Calu3 (cell line): ENCODE data around the gene TANGO6. TPM values are rescaled to one million over a fixed set of nuclear protein-coding genes. Genes with fewer than 3 reads are reported as not detected.

ENCODE experiments used
- BruUV-seq: library from RNA; stranded (reverse); fragments of 400-500 nt; replicated peaks from 2 replicates; lab custom pipeline; 2021; lab: Mats Ljungman, UMichigan
- CTCF ChIA-PET: fragments of 300-600 bp; sonication (Branson Sonifier 250); formaldehyde crosslinking; loops from one replicate; lab custom pipeline; 2022; ENCODE audit warnings: antibody characterized with exemption; lab: Charles Lee
- DNase-seq: peaks from one replicate; pipeline ENCODE4 v3.0.0; 2022
- H3K27ac Mint-ChIP-seq: one replicate; pipeline ENCODE4 v1.8.0; 2022; ENCODE audit warnings: mixed read lengths; ENCODE audit not compliant: unreplicated experiment
- H3K27me3 Mint-ChIP-seq: one replicate; pipeline ENCODE4 v1.8.0; 2022; ENCODE audit warnings: mixed read lengths; ENCODE audit not compliant: unreplicated experiment
- H3K36me3 Mint-ChIP-seq: one replicate; pipeline ENCODE4 v1.8.0; 2022; ENCODE audit warnings: mild to moderate bottlenecking, moderate library complexity, mixed read lengths; ENCODE audit not compliant: insufficient read depth, unreplicated experiment
- H3K4me1 Mint-ChIP-seq: one replicate; pipeline ENCODE4 v1.8.0; 2022; ENCODE audit warnings: mild to moderate bottlenecking, low read depth, mixed read lengths; ENCODE audit not compliant: unreplicated experiment
- H3K4me3 Mint-ChIP-seq: one replicate; pipeline ENCODE4 v1.8.0; 2022; ENCODE audit warnings: mild to moderate bottlenecking, low read depth, moderate library complexity, mixed read lengths; ENCODE audit not compliant: unreplicated experiment
- H3K9me3 Mint-ChIP-seq: one replicate; pipeline ENCODE4 v1.8.0; 2022; ENCODE audit warnings: low read depth, mixed read lengths; ENCODE audit not compliant: unreplicated experiment
- intact Hi-C: fragments of 100-400 bp; cut with micrococcal nuclease; formaldehyde crosslinking; loops from one replicate; pipeline ENCODE4 v1.10.0; 2022; ENCODE audit not compliant: unreplicated experiment
- total RNA-seq: library from RNA; stranded (reverse); gene quantifications from 2 replicates; pipeline ENCODE4 v1.2.3, GENCODE V29; 2022
- TF ChIP-seq, protein P1 (sequence below): fragments of 200-600 bp; IDR thresholded peaks from one replicate; pipeline ENCODE4 v1.8.0; 2022; ENCODE audit warnings: antibody characterized with exemption; ENCODE audit not compliant: unreplicated experiment

The TANGO6 gene
- total RNA-seq, 1 experiment from 2014 or later: 18.0 TPM

DNA sequence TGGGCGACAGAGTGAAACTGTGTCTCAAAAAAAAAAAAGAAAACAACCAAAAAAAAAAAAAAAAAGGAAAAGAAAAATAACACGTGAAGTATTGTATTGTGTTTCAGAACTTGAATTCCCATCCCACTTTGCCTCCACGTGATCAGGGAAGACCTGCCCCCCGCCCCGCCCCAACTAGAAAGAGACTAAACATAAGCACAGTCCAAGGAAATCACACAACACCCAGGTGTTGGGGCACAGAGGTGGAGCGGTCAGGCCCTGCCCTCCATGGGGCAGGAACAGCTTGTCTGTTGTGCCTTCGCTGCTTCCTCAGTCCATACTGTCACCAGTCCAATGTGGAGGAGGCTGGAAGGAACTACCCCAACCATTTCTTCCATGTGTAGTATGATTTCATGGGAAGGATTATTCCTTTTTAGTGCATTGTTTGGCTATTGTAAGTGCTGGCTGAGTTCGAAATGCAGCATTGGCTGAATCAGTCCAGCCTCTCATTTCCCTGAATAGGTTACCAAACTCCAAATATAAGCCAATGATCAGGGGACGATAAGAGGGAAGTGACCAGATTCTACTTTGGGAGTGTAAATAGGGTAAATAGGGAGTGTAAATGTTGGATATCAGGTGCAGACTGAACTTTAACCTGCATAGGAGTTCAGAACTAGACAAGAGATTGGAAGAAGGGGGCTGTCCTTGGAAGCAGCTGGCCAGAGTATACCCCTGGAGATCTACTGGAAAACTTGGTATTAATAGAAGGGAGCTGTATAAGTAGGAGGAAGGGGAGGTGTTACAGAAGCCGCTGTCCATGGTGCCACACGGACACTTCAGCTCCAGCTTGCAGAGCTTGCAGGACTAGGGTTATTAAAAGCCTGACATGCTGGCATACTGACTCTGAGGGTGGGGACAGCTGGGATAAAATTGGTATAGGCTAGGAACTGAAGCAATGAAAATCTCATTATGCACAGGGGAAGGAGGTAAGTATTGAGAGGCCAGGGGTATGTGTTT, 50.7 kb downstream of the TANGO6 start:
- no peak for DNase-seq
- Mint-ChIP-seq H3K27me3 (no peaks in the 10 kb centered on the region), H3K27ac (no peak overlapping the region), H3K9me3 (no peaks in the 10 kb centered on the region), H3K36me3 (no peaks in the 10 kb centered on the region), H3K4me3 (no peak overlapping the region), H3K4me1 (no peaks in the 10 kb centered on the region)
- no TSS peak for BruUV-seq
- intact Hi-C loops: no loop called here
- TF ChIP-seq, protein P1, sequence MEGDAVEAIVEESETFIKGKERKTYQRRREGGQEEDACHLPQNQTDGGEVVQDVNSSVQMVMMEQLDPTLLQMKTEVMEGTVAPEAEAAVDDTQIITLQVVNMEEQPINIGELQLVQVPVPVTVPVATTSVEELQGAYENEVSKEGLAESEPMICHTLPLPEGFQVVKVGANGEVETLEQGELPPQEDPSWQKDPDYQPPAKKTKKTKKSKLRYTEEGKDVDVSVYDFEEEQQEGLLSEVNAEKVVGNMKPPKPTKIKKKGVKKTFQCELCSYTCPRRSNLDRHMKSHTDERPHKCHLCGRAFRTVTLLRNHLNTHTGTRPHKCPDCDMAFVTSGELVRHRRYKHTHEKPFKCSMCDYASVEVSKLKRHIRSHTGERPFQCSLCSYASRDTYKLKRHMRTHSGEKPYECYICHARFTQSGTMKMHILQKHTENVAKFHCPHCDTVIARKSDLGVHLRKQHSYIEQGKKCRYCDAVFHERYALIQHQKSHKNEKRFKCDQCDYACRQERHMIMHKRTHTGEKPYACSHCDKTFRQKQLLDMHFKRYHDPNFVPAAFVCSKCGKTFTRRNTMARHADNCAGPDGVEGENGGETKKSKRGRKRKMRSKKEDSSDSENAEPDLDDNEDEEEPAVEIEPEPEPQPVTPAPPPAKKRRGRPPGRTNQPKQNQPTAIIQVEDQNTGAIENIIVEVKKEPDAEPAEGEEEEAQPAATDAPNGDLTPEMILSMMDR: no peak
- CTCF ChIA-PET: interaction anchor here (0.5 kb wide), 1 partner anchor 88 kb away, joined by 3 read pairs; no protein-coding TSS in a partner anchor

DNA sequence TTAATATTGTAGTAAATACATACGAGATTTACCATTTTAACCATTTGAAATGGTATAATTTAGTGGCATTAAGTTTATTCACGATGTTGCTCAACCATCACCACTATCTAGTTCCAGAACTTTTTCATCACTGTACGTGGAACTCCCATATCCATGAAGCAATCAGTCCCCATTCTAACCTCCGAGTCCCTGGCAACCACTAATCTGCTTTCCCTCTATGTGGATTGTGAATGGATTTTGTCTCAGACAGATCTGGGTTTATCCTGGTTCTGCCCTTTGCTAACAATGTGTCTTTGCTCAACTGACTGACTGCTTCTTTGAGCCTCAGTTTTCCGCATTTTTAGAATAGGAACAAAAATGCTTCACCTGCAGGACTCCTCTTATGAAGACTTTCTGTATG, 51.4 kb downstream of the TANGO6 start:
- H3K9me3 Mint-ChIP-seq: no peaks in the 10 kb centered on the region
- no peaks in the 10 kb centered on the region for H3K36me3 Mint-ChIP-seq
- no peak for DNase-seq
- H3K27ac Mint-ChIP-seq: no peak overlapping the region
- H3K27me3 Mint-ChIP-seq: no peaks in the 10 kb centered on the region
- TF ChIP-seq, protein P1: no peak
- intact Hi-C loops: no loop called here
- no peaks in the 10 kb centered on the region for H3K4me1 Mint-ChIP-seq
- H3K4me3 Mint-ChIP-seq: no peak overlapping the region
- no TSS peak for BruUV-seq
- CTCF ChIA-PET: no interaction called here

DNA sequence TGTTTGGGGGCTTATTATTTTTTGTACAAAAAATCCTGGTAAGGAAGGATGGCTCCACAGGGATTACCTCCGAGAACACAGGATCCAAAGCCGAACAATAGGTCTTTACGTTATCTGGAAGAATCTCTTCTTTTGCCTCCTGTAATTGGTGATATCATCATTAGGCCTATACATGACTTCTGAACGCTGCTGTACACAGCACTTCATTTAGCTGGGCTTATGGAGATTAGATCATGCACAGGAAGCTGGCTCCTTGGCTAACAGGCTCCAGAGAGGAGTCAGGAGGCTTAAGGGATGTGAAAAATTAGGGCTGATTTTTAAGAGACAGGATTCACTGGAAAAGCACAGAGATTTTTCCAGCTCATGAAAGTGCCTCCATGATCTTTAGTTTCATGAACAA, 54.7 kb downstream of the TANGO6 start:
- BruUV-seq: no TSS peak
- no peaks in the 10 kb centered on the region for H3K27me3 Mint-ChIP-seq
- DNase-seq: no peak
- no peaks in the 10 kb centered on the region for H3K36me3 Mint-ChIP-seq
- intact Hi-C loops: no loop called here
- TF ChIP-seq, protein P1: no peak
- no peaks in the 10 kb centered on the region for H3K9me3 Mint-ChIP-seq
- no peak overlapping the region for H3K4me3 Mint-ChIP-seq
- H3K27ac Mint-ChIP-seq: no peak overlapping the region
- CTCF ChIA-PET: no interaction called here
- H3K4me1 Mint-ChIP-seq: peaks cover 10% of the 10 kb centered on the region

DNA sequence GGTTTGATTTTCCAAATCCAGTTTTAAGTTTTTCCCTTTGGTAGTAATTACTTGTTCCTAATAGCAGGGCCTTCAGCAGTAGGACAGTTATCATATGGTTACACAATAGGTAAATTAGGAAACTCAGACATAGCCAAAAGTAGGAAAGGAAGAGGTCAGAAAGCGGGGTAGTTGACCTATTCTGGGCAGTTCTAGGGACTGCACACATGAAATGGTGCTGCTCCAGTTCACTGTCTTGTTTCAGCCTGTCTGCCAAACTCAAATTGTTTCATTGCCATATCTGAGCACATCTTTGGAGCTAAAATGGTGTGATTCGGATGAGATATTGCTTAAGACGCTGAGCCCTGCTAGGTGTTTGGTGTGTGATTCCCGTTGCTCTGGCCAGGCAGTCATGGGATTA, 56.7 kb downstream of the TANGO6 start:
- no peaks in the 10 kb centered on the region for H3K27me3 Mint-ChIP-seq
- DNase-seq: no peak
- no TSS peak for BruUV-seq
- no peak overlapping the region for H3K4me3 Mint-ChIP-seq
- intact Hi-C loops: loop anchor here (5.0 kb wide), 1 partner anchor 92 kb away; no protein-coding TSS in a partner anchor
- TF ChIP-seq, protein P1: no peak
- no peak overlapping the region for H3K27ac Mint-ChIP-seq
- H3K9me3 Mint-ChIP-seq: no peaks in the 10 kb centered on the region
- H3K36me3 Mint-ChIP-seq: no peaks in the 10 kb centered on the region
- CTCF ChIA-PET: no interaction called here
- H3K4me1 Mint-ChIP-seq: peaks cover 10% of the 10 kb centered on the region
